Retinal pigment epithelial cell (primary cell): ENCODE measurements around the gene IL6R.

Source experiments
- DNase-seq: peaks from one replicate; pipeline ENCODE4 v3.0.0-alpha.2; 2010; ENCODE audit warnings: low read depth
- H3K4me3 ChIP-seq: 2 replicates; pipeline ENCODE4 v1.5.1; 2011; ENCODE audit warnings: mild to moderate bottlenecking, low read length, control low read depth, moderate library complexity
- TF ChIP-seq, protein P1 (sequence below): conservative IDR thresholded peaks from 2 replicates; pipeline ENCODE4 v1.5.1; 2011; ENCODE audit warnings: low read depth, low read length, control low read depth, inconsistent platforms

Gene IL6R

DNA sequence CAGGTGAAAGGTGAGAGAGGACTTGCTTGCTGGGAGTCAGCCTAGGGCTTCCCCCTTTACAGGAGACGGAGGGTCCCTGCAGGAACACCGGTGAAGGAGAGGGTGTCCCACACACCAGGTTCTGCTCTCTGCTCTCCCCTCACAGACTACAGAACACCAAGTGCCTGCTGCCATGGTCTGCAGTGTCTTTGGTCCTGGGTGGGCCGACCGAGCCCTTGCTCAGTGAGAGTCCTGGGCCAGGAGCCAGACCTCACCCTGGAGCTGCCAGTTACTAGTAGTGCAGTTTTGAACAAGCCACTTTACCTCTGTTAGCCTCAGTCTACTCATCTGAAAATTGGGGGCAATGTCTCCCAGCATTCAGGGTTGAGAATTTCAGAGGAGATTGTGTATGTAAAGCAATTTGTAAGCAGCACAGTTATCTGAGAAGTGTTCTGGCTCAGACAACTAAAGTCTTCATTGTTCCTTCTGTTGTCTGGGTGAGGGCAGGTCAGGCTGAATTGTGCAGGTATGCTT lies 2.7 kb upstream of the IL6R start:
- DNase-seq, result no peak
- TF ChIP-seq, protein P1, sequence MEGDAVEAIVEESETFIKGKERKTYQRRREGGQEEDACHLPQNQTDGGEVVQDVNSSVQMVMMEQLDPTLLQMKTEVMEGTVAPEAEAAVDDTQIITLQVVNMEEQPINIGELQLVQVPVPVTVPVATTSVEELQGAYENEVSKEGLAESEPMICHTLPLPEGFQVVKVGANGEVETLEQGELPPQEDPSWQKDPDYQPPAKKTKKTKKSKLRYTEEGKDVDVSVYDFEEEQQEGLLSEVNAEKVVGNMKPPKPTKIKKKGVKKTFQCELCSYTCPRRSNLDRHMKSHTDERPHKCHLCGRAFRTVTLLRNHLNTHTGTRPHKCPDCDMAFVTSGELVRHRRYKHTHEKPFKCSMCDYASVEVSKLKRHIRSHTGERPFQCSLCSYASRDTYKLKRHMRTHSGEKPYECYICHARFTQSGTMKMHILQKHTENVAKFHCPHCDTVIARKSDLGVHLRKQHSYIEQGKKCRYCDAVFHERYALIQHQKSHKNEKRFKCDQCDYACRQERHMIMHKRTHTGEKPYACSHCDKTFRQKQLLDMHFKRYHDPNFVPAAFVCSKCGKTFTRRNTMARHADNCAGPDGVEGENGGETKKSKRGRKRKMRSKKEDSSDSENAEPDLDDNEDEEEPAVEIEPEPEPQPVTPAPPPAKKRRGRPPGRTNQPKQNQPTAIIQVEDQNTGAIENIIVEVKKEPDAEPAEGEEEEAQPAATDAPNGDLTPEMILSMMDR, result no peak
- H3K4me3 ChIP-seq, result no peak overlapping the region

DNA sequence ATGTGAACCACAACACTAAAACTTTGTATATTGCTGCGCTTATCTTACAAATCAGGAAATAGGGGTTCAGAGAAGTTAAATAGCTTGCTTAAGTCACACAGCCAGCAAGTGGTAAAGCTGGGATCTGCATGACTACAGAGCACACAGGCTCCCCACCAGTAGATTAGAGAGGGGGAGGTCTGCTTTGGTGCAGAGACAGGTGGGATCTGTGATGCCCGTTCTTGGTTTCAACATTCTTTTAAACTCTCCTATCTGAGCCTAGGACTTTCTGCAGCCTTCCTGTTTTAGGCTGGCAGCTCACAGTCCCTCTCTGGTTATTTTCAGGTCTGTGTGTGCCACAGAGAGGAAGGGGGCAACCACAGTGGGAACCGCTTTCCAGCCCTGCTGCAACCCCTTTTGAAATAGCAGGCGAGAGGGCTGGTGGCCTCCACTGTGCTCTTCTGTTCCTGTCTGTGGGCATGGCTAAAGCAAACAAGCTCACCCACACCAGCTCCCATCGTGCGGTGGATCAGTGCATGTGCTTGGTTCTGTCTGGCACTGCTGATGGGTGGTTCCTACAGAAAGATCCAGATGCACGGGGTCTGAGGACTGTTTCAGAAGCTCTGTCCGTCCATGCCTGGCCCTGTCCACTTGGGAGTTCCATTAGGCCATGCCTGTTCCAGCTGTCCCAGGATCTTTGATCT lies 1.7 kb upstream of the IL6R start:
- DNase-seq, result no peak
- no peak overlapping the region for H3K4me3 ChIP-seq
- TF ChIP-seq, protein P1, result no peak

DNA sequence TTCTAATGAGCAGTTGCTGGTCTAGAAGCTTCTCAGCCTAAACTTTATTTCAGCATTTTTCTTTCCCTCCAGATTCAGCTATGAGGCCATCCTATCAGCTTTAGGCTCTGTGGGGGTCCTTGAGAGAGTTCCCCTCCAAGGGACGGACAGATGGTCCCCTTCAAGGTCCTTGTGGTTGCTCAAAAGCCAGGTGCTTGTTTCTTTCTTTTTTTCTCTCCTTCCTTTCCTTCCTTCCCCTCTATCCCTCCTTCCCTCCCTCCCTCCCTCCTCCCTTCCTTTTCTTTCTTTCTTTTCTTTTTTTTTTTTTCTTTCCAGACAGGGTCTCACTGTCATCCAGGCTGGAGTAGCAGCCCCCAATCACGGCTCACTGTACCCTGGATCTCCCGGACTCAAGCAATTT lies 1.2 kb upstream of the IL6R start:
- no peak overlapping the region for H3K4me3 ChIP-seq
- TF ChIP-seq, protein P1, result no peak
- DNase-seq, result no peak

DNA sequence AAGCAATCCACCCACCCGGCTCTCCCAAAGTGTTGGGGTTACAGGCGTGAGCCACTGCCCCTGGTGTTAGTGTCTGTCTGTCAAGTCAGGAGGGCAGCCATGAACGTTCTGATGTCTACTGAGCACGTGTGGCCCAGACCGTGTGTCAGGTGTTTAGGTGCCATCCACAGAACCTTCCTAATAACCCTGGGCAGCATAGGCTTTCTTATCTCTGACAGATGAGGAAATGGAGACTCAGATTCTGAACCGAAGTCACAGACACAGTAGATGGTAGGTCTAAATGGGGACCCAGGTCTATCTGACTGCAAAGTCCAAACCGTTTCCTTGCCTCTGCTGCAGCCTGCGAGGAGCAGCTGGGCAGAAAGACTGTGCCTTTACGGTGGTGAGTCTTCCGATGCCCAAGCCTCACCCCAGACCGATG lies 622 bp upstream of the IL6R start:
- no peak for DNase-seq
- TF ChIP-seq, protein P1, result no peak

DNA sequence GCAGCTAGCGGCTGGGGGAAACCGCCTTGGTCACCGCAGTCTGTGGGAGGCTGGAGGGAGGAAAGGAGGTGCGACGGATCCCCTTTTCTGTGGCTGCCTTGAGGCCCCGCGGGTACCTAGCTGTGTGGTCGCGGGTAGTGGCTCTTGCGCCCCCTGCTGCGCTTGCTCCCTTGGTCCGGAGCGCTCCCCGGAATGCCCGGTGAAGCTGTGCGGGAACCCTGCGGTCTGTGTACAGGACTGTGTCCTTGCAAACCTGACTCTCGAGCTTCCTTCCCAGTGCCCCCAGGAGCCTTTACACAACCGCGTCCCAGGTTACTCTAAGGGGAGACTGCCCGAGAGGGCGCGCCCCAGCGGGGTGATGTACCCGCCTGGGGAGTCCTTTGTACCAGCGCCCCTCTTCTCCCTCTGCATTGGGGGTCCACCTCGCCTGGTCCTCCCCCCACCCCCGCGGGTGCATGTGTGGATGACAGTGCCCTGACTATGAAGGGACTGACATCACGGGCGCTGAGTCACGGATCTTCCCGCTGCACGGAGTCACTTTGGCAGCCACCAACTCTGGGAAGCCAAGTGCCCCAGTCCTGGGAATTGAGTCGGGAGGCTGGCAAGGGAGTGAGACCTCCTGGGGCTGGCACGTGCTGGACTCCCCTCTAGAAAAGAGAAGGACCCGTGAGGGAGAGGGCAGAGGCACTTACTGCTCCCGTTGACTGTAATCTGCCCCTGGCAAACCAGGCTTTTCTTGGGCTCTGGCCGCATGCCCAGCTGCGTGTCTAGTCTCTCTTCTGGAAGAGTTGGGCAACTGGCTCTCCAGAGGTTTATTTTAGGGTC lies 816 bp downstream of the IL6R start:
- DNase-seq, result no peak
- peak overlapping the region; percentile 45 for H3K4me3 ChIP-seq
- TF ChIP-seq, protein P1, result peak; percentile 62

More for the DNA sequence above, 622 bp upstream of the IL6R start:
- H3K4me3 ChIP-seq, result no peak overlapping the region

DNA sequence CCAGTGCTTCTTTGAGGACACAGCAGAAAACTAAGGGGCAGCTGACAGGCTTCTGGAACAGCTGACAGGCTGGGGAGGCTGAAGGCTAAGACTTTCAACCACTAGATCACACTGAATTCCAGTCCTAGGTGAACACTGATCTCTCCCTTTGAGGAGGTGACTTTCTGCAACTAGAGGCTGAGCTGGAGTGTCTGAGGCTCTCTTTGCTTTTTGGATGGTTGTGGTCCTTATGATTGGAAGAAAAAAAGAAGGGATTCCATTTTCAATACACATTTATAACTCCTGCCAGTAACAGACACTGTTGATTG lies 1.4 kb downstream of the IL6R start:
- TF ChIP-seq, protein P1, result no peak
- DNase-seq, result no peak
- H3K4me3 ChIP-seq, result peak overlapping the region; percentile 45

DNA sequence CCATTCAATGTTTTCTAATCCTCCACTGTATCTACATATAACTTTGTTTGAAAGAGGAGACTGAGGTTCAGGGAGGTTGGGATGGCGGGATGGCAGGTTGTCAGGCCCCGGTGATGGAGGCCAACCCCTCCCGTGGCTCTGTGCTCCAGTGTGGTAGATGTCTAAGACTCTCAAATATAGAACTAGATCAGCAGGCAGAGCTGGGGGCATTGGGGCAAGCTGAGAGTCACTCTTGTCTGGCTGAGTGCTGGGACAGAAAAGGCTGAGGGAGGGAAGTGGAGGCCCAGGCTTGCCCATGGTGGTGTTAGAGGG lies 1.7 kb downstream of the IL6R start:
- TF ChIP-seq, protein P1, result no peak
- no peak overlapping the region for H3K4me3 ChIP-seq
- no peak for DNase-seq
